GM21381 (cell line): ENCODE measurements around the gene CTNND2.

ENCODE experiments used
- ATAC-seq: cut with Tn5 transposase; IDR thresholded peaks from one replicate; pipeline ENCODE4 v1.9.1; 2021; ENCODE audit warnings: mild to moderate bottlenecking, moderate library complexity; ENCODE audit not compliant: unreplicated experiment

Gene CTNND2

GRCh38 chr5:11292648-11293356 lies 611.4 kb downstream of the CTNND2 start:
- ATAC-seq = no peak

GRCh38 chr5:11289733-11290132 lies 614.5 kb downstream of the CTNND2 start:
- no peak for ATAC-seq

GRCh38 chr5:11289208-11289607 lies 615.0 kb downstream of the CTNND2 start:
- no peak for ATAC-seq

GRCh38 chr5:11281842-11282241 lies 622.4 kb downstream of the CTNND2 start:
- ATAC-seq = no peak

GRCh38 chr5:11277323-11277722 lies 626.9 kb downstream of the CTNND2 start:
- ATAC-seq = no peak

DNA sequence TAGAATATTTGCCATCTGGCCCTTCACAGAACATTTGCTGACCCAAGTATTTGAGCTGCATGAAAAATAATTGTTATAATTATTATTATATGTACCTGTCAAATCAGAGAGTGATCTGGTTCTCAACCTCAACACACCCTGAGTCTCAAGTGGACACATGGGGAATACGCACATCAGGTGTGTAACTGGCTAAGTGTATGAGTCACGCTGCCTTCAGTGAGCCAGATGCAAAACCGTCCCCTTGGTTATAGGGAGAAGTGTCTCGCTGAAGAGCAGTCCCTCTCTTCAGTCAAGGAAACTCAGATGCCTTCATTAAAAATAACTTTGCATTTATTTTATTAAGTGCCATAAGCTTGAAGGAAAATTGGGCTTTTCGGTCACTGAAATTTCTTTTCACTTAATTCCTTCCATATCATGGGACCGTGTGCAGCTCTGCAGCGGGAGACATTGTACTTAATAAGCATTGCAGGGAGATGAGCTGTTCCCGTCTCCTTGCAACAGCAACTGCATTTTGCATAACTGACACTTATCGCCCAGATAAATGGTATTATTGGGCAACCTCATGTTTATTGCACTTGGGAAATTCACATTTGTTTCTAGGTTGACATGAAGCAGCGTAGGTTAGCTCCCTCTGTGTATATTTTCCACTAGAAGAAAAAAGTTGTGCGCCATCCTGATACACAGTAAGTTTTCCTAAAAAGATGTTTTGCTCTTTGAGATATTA lies 630.9 kb downstream of the CTNND2 start:
- ATAC-seq = no peak

DNA sequence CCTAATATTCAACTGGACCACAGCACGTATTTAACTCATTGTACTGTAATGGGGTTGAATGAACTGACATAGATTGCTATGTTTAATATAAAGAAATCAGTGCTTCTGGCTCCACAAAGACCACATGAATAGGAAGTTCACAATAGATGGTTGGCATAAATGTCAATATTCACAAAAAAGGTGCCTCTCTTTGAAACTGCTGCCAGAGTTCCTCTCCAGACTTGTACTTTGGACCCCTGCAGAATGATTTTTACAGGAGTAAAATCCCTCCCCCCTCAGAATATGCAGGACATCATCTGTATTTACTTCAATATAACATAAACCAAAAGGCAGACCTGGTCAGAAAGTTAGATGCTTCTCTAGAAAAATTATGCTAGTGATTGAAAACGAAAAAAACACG lies 634.7 kb downstream of the CTNND2 start:
- no peak for ATAC-seq

DNA sequence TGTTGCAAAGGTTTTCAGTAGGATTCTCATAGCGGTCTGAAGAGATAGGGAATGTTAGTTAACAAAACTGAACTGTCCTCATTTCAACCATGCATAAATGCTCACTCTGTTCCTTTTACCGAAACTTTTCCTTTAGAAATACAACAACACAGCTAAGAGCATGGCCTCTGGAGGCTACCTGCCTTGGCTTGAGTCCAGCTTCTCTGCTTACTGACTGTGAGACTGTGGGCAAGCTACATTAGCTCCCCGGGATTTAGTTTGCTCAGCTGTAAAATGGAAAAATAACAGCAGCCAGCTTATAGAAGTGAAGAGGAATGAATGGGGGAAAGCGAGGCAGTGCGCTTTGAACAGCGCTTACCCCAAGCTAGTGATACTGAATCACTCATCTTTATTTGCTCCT lies 635.4 kb downstream of the CTNND2 start:
- no peak for ATAC-seq

DNA sequence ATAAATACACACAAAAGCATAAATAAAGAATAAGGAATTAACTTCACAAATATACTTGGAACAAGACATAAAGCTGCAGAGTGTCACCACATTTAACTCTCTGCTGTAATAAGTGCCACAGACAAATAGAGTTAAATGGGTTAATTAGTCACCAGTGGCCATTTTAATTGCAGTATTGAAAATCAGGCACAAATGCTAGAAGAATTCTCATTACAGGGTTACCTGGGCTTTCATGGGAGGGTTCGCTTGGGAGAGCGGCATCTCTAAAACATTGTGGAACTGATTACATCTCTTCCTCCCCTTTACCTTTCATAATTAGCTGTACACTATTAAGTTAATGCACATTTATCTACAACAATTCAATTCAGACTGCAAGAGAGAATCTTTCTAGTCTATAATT lies 637.9 kb downstream of the CTNND2 start:
- no peak for ATAC-seq

GRCh38 chr5:11261241-11261640 lies 643.0 kb downstream of the CTNND2 start:
- ATAC-seq = no peak

DNA sequence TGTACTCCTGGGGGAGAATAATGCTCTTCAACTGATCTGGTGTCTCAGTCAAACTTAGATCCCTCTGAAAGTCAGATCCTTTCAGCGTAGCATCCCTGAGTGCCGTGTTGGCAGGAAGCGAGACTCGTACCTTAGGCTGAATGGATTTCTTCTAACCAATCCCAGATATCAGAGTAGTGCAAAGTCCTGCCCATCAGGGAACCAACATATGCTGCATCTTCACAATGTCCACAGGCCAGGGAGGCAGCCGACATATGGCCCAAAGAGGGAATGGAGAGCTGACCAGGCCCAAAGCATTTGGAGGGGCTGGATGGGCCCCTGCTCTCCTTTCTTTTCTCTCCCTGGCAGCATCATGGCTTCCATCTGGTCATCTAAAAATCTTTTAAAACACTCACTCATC lies 646.2 kb downstream of the CTNND2 start:
- ATAC-seq = no peak

- no peak for ATAC-seq
Measured at GRCh38 chr5:11252523-11252922, 651.7 kb downstream of the CTNND2 start.

DNA sequence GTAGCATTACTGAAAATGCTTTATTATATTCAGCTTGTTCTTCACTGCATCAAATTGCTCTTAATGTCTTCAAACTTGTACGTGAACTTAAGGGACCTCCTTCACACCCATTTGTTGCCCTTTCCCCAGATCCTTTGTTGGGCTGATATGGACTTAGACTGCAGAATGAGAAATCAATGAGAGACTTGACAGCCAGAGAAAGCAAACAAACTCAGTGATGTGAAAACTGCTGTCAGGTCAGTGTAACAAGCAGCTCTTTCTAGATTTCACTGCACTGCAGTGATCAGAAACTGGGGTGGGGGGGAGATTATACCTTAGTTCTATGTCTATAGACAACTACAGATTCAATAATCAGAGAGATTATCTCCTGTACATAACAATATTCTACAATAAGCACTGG lies 652.2 kb downstream of the CTNND2 start:
- no peak for ATAC-seq

- ATAC-seq = no peak
Measured at GRCh38 chr5:11251247-11251646, 653.0 kb downstream of the CTNND2 start.

DNA sequence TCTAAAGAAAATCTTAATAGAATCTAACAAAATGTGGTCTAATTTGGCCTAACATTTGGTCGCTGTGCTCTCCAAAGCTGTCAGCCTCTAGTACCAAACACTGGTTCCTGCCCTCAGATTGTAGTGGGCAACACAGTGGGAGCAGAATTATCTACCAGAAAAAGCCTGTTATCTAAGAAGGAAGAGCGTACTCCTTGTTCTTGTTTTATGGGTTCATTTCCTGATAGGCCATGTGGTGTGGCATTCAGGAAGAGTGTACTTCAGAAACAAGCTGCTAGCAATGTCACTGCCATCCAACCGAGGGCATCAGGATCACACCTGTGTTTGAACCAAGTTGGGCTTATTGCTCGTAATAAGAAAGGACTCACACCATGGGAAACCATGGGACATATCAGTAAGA lies 655.3 kb downstream of the CTNND2 start:
- no peak for ATAC-seq

DNA sequence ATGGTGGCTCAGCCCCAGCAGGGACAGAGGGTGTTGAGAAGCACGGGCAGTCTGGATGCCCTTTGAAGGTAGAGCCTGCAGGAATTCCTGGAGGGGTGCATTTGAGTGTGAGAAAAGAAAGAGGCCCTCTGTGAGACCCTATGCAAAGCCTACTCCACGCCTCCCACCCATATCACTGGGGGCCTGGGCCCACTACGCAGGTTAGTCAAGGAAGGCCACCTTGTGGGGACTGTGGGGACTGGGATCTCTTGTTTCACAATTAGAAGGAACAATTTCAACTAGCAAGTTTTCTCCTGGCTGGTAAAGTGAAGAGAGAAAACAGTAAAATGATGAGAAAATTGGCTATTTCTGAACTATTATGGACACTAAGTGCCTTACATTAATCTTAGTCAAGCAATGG lies 657.0 kb downstream of the CTNND2 start:
- ATAC-seq = no peak

DNA sequence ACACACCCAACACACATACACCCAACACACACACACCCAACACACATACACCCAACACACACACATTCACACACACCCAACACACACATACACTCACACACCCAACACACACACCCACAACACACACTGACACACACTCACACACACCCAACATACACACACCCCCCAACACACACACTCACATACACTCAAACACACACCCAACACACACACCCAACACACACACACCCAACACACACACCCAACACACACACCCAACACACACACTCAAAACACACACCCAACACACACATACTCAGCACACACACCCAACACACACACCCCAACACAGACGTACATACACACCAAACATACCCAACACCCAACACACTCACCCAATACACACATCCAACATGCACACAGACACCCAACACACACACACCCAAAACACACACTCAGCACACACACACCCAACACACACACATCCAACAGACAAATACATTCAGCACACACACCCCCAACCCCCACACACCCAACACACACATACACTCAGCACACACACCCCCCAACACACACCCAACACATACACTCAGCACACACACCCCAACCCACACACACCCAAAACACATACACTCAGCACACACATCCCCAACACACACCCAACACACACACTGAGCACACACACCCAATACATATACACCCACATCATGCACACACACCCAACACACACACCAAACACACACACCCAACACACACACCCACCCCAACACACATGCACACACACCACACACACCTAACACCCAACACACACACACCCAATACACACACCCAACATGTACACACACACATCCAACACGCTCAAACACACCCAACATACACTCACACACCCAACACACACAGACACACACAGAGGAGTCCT lies 663.7 kb downstream of the CTNND2 start:
- ATAC-seq = no peak

GRCh38 chr5:11239261-11240015 lies 664.8 kb downstream of the CTNND2 start:
- ATAC-seq = no peak

DNA sequence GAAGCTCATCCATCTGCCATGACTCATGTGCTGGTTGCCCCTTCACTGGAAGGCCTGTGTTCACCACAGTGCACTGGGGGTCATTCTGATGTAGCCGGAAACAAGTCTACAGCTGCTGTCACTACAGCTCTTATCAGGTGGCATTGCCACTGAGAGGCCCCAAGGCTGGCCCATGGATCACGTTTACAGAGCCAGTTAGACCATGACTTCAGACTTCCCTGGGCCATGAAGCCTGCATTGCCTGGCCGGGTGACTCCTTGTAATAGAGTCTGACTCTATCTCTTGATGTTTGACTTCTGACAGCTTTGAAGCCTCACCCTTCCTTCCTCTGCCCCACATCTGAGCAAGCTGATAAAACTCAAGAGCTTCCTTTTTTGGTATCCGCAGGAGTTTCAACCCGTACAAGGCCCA lies 669.7 kb downstream of the CTNND2 start:
- ATAC-seq = no peak

DNA sequence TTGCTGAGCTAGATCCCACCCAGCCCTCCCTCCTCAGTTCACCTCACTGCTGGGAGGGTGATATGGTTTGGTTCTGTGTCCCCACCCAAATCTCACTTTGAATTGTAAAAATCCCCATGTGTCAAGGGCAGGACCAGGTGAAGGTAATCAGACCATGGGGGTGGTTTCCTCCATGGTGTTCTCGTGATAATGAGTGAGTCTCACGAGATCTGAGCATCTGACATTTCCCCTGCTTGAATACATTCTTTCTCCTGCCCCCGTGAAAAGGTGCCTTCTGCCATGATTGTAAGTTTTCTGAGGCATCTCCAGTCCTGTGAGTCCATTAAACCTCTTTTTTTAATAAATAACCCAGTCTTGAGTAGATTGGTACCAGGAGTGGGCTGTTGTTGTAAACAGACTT lies 673.4 kb downstream of the CTNND2 start:
- no peak for ATAC-seq

DNA sequence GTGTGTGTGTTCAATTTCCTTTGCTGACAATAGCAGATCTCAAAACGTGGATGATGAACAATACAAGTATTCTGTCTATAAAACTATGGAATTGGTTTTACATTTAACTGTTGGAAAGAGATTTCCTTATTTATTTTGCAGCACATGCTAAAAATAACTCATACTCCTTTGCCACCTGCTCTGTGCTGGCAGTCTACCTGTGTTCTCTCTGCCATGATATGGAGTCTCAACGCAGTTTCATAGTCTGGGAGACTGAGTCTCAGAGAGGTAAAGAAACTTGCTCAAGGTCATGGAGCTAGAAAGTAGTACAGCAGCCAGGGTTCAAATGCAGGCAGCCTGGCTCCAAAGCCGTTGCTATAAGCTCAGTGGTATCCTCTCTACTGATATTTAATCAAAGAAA lies 677.2 kb downstream of the CTNND2 start:
- ATAC-seq = no peak
